PC-3 (cell line): ENCODE results near the gene RASL12.

Source experiments
- CTCF ChIP-seq: fragments of 300-600 bp; sonication (generic); conservative IDR thresholded peaks from 2 replicates; pipeline ENCODE4 v1.5.1; 2017; ENCODE audit warnings: antibody characterized with exemption, low read depth, mild to moderate bottlenecking, low read length
- EZH2 ChIP-seq: fragments of 300-600 bp; sonication (generic); IDR thresholded peaks from one replicate; pipeline ENCODE4 v1.6.1; 2017; ENCODE audit warnings: antibody characterized with exemption, mild to moderate bottlenecking, low read length; ENCODE audit not compliant: unreplicated experiment

- TF ChIP-seq CTCF (no peak), EZH2 (no peak)
Observed at GRCh38 chr15:65089206-65089824, 21.5 kb upstream of the RASL12 start.
